Measurements from ENCODE around the gene CLASP1.
"Not testable (repeated sequence)": the region's sequence is repeated elsewhere in the genome, so short reads cannot be mapped to it uniquely, and the experiment has no call there.

Gene CLASP1

GRCh38 chr2:121663434-121663833 is 14.2 kb upstream of the CLASP1 start:
- no peaks in the 10 kb centered on the region for H3K36me3 ChIP-seq (replicated peaks; ENCODE audit: low read depth, low read length)
- TF ChIP-seq, protein P1, sequence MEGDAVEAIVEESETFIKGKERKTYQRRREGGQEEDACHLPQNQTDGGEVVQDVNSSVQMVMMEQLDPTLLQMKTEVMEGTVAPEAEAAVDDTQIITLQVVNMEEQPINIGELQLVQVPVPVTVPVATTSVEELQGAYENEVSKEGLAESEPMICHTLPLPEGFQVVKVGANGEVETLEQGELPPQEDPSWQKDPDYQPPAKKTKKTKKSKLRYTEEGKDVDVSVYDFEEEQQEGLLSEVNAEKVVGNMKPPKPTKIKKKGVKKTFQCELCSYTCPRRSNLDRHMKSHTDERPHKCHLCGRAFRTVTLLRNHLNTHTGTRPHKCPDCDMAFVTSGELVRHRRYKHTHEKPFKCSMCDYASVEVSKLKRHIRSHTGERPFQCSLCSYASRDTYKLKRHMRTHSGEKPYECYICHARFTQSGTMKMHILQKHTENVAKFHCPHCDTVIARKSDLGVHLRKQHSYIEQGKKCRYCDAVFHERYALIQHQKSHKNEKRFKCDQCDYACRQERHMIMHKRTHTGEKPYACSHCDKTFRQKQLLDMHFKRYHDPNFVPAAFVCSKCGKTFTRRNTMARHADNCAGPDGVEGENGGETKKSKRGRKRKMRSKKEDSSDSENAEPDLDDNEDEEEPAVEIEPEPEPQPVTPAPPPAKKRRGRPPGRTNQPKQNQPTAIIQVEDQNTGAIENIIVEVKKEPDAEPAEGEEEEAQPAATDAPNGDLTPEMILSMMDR (IDR thresholded peaks at IDR 0.05; ENCODE audit: low read depth, low read length) = no peak
- no peak for TF ChIP-seq EZH2phosphoT487 (IDR thresholded peaks at IDR 0.05; ENCODE audit: low read depth)
- no peak overlapping the region for H3K4me2 ChIP-seq (ENCODE audit: low read length)
- H3K27me3 ChIP-seq (ENCODE audit: low read depth, low read length) = no peaks in the 10 kb centered on the region
- H3K4me1 ChIP-seq (ENCODE audit: low read length) = no peaks in the 10 kb centered on the region
- no peaks in the 10 kb centered on the region for H3K79me2 ChIP-seq (ENCODE audit: low read length)
- no peak overlapping the region for H3K9ac ChIP-seq (ENCODE audit: low read length)
- no peak overlapping the region for H3K4me3 ChIP-seq (ENCODE audit: low read length)
- no peaks in the 10 kb centered on the region for H4K20me1 ChIP-seq (ENCODE audit: insufficient read depth, low read length)
- no peak overlapping the region for H3K27ac ChIP-seq (ENCODE audit: low read length)
- no peak overlapping the region for H2AFZ ChIP-seq (ENCODE audit: low read depth, low read length)
- H3K9me3 ChIP-seq (ENCODE audit: insufficient read depth, low read length) = no peaks in the 10 kb centered on the region

DNA sequence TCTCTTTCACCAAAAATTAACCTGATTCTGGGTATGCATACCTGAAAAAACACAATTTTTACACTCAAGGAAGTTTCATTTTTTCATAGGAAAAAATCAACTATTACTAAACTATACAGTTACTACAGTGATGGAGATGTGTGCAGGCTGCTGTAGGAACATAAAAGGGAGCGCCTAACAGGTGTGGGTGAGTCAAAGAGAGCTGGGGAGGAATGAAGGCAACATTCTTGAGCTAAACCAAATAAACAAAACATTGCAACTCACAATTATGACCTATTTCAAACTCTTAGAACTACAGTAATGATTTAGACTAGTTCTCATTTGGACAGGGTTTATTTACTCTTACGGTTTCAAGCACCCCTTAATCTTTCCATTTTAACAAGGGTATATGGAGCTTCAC is 13.4 kb upstream of the CLASP1 start:
- Histone ChIP-seq H2AFZ (ENCODE audit: low read depth, low read length) (no peak overlapping the region), H3K36me3 (replicated peaks; ENCODE audit: low read depth, low read length) (no peaks in the 10 kb centered on the region), H3K4me3 (ENCODE audit: low read length) (no peak overlapping the region), H3K27me3 (ENCODE audit: low read depth, low read length) (no peaks in the 10 kb centered on the region), H3K9ac (ENCODE audit: low read length) (no peak overlapping the region), H3K4me1 (ENCODE audit: low read length) (no peaks in the 10 kb centered on the region), H3K4me2 (ENCODE audit: low read length) (no peak overlapping the region), H3K27ac (ENCODE audit: low read length) (no peak overlapping the region), H3K79me2 (ENCODE audit: low read length) (no peaks in the 10 kb centered on the region), H3K9me3 (ENCODE audit: insufficient read depth, low read length) (no peaks in the 10 kb centered on the region), H4K20me1 (ENCODE audit: insufficient read depth, low read length) (no peaks in the 10 kb centered on the region)
- TF ChIP-seq EZH2phosphoT487 (IDR thresholded peaks at IDR 0.05; ENCODE audit: low read depth) = no peak
- TF ChIP-seq, protein P1 (IDR thresholded peaks at IDR 0.05; ENCODE audit: low read depth, low read length) = no peak

- Histone ChIP-seq H3K9me3 (ENCODE audit: insufficient read depth, low read length) (no peaks in the 10 kb centered on the region), H3K4me2 (ENCODE audit: low read length) (no peak overlapping the region), H3K9ac (ENCODE audit: low read length) (no peak overlapping the region), H2AFZ (ENCODE audit: low read depth, low read length) (no peak overlapping the region), H3K4me3 (ENCODE audit: low read length) (no peak overlapping the region), H3K79me2 (ENCODE audit: low read length) (no peaks in the 10 kb centered on the region), H3K36me3 (replicated peaks; ENCODE audit: low read depth, low read length) (no peaks in the 10 kb centered on the region), H3K27me3 (ENCODE audit: low read depth, low read length) (no peaks in the 10 kb centered on the region), H4K20me1 (ENCODE audit: insufficient read depth, low read length) (no peaks in the 10 kb centered on the region), H3K4me1 (ENCODE audit: low read length) (no peaks in the 10 kb centered on the region), H3K27ac (ENCODE audit: low read length) (no peak overlapping the region)
- no peak for TF ChIP-seq EZH2phosphoT487 (IDR thresholded peaks at IDR 0.05; ENCODE audit: low read depth)
- TF ChIP-seq, protein P1 (IDR thresholded peaks at IDR 0.05; ENCODE audit: low read depth, low read length) = no peak
These were observed 10.7 kb upstream of the CLASP1 start for GRCh38 chr2:121659933-121660332.

GRCh38 chr2:121658393-121658792 is 9.1 kb upstream of the CLASP1 start:
- H3K4me1 ChIP-seq (ENCODE audit: low read length); H3K4me3 ChIP-seq (ENCODE audit: low read length); H4K20me1 ChIP-seq (ENCODE audit: insufficient read depth, low read length); H2AFZ ChIP-seq (ENCODE audit: low read depth, low read length); H3K27ac ChIP-seq (ENCODE audit: low read length); H3K4me2 ChIP-seq (ENCODE audit: low read length); H3K27me3 ChIP-seq (ENCODE audit: low read depth, low read length); H3K36me3 ChIP-seq (replicated peaks; ENCODE audit: low read depth, low read length); H3K9ac ChIP-seq (ENCODE audit: low read length); H3K9me3 ChIP-seq (ENCODE audit: insufficient read depth, low read length); H3K79me2 ChIP-seq (ENCODE audit: low read length): not testable (repeated sequence)

GRCh38 chr2:121653035-121653434 is 3.8 kb upstream of the CLASP1 start:
- TF ChIP-seq, protein P1 (IDR thresholded peaks at IDR 0.05; ENCODE audit: low read depth, low read length) = no peak
- no peak for TF ChIP-seq EZH2phosphoT487 (IDR thresholded peaks at IDR 0.05; ENCODE audit: low read depth)
- Histone ChIP-seq H3K27me3 (ENCODE audit: low read depth, low read length) (no peaks in the 10 kb centered on the region), H3K4me2 (ENCODE audit: low read length) (no peak overlapping the region), H4K20me1 (ENCODE audit: insufficient read depth, low read length) (no peaks in the 10 kb centered on the region), H3K4me1 (ENCODE audit: low read length) (peaks cover 8% of the 10 kb centered on the region), H3K36me3 (replicated peaks; ENCODE audit: low read depth, low read length) (no peaks in the 10 kb centered on the region), H2AFZ (ENCODE audit: low read depth, low read length) (no peak overlapping the region), H3K9ac (ENCODE audit: low read length) (no peak overlapping the region), H3K27ac (ENCODE audit: low read length) (no peak overlapping the region), H3K9me3 (ENCODE audit: insufficient read depth, low read length) (no peaks in the 10 kb centered on the region), H3K79me2 (ENCODE audit: low read length) (peaks cover 38% of the 10 kb centered on the region), H3K4me3 (ENCODE audit: low read length) (no peak overlapping the region)
